IPS-20b (cell line): ENCODE data around the gene INSIG2.
"Not testable (repeated sequence)": the region's sequence is repeated elsewhere in the genome, so short reads cannot be mapped to it uniquely, and the experiment has no call there.

ENCODE experiments used
- H3K27ac ChIP-seq: one replicate; pipeline ENCODE4 v1.5.1; 2013; ENCODE audit warnings: low read length
- H3K27me3 ChIP-seq: 2 replicates; pipeline ENCODE4 v1.6.1; 2013; ENCODE audit warnings: mild to moderate bottlenecking, low read length, inconsistent platforms; ENCODE audit not compliant: insufficient read depth
- H3K36me3 ChIP-seq: 2 replicates; pipeline ENCODE4 v1.6.1; 2013; ENCODE audit warnings: low read depth, mild to moderate bottlenecking, inconsistent platforms, low read length, moderate library complexity; ENCODE audit not compliant: insufficient read depth
- H3K4me1 ChIP-seq: 2 replicates; pipeline ENCODE4 v1.6.1; 2013; ENCODE audit warnings: mild to moderate bottlenecking, control low read depth, inconsistent platforms, low read length, moderate library complexity; ENCODE audit not compliant: insufficient read depth
- H3K4me3 ChIP-seq: 2 replicates; pipeline ENCODE4 v1.5.1; 2013; ENCODE audit warnings: mild to moderate bottlenecking, low read length, inconsistent platforms
- H3K9ac ChIP-seq: 2 replicates; pipeline ENCODE4 v1.6.1; 2013; ENCODE audit warnings: low read depth, mild to moderate bottlenecking, inconsistent platforms, low read length, moderate library complexity
- H3K9me3 ChIP-seq: 2 replicates; pipeline ENCODE4 v1.6.1; 2013; ENCODE audit warnings: mild to moderate bottlenecking, low read depth, low read length, inconsistent platforms; ENCODE audit not compliant: insufficient read depth

Gene INSIG2

DNA sequence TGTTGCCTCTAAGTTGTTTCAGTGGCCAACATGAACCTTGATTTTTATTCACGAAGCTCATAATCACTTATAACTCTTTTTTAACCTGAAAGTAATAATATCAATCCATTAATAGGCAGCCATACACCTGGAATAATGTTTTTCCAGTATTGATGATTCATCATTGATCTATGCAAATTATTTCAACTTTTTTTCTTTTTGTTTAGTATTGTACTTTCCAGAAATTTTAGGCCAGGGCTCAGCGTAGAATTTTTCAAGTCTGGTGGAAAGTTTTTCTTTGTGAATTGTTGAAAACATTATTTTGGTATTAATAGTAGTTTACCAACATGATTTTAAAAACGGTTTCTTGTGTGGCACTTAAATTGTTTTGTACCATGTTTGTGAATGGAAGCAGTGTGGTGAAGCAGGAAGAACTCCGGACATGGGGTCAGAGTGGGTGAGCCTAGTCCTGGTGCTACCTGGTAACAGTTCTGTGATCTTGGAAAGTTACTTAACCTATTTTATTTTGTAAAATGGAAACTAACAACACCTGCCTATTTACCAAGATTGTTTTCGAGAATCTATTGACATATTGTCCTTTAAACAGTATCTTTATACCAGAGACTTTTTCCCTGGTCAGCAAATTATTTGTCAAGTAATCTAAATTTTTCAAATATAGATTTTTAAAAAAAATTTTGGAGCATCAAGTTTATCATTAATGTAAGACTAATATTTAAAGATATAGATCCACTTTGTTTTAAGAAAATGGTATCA lies 2.3 kb downstream of the INSIG2 start:
- no peaks in the 10 kb centered on the region for H3K27me3 ChIP-seq
- H3K9me3 ChIP-seq = no peaks in the 10 kb centered on the region
- H3K36me3 ChIP-seq = no peaks in the 10 kb centered on the region
- peaks cover 12% of the 10 kb centered on the region for H3K4me1 ChIP-seq
- H3K4me3 ChIP-seq = peak overlapping the region; percentile 85; the same call in 1 of the 2 replicates
- no peak overlapping the region; the same call in 1 of the 2 replicates for H3K9ac ChIP-seq
- H3K27ac ChIP-seq = no peak overlapping the region

GRCh38 chr2:118091140-118091478 lies 2.8 kb downstream of the INSIG2 start:
- Histone ChIP-seq H3K9me3 (no peaks in the 10 kb centered on the region), H3K27me3 (no peaks in the 10 kb centered on the region), H3K9ac (no peak overlapping the region), H3K27ac (no peak overlapping the region), H3K4me1 (peaks cover 13% of the 10 kb centered on the region), H3K36me3 (no peaks in the 10 kb centered on the region), H3K4me3 (no peak overlapping the region)

- no peaks in the 10 kb centered on the region for H3K9me3 ChIP-seq
- H3K27me3 ChIP-seq = no peaks in the 10 kb centered on the region
- no peak overlapping the region for H3K9ac ChIP-seq
- no peak overlapping the region for H3K4me3 ChIP-seq
- peaks cover 13% of the 10 kb centered on the region for H3K4me1 ChIP-seq
- H3K36me3 ChIP-seq = no peaks in the 10 kb centered on the region
- H3K27ac ChIP-seq = no peak overlapping the region
Observed at GRCh38 chr2:118091631-118092030, 3.4 kb downstream of the INSIG2 start.

- H3K9me3 ChIP-seq, H3K36me3 ChIP-seq, H3K4me3 ChIP-seq, H3K27me3 ChIP-seq, H3K27ac ChIP-seq, H3K9ac ChIP-seq: not testable (repeated sequence)
- peaks cover 13% of the 10 kb centered on the region for H3K4me1 ChIP-seq
Observed at GRCh38 chr2:118094102-118094501, 5.8 kb downstream of the INSIG2 start.

DNA sequence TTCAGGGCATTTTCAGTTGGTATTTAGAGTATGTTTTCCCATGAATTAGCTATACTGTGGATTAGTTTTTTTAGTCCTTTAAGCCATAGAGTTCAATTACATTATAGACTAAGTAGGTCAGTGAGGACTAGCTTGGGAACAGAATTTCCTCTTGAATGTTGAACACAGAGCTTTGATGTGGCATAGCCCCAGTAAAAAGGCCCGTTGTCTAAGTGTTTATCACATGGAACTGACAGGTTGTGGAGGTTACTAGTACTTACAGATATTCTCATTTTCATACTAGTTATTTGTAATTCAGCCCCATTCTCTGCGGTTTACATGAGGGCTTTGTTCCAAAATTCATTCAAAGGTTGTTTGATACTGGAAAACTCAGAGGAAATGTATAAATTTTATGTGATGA lies 6.2 kb downstream of the INSIG2 start:
- Histone ChIP-seq H3K9ac (no peak overlapping the region), H3K27ac (no peak overlapping the region)

DNA sequence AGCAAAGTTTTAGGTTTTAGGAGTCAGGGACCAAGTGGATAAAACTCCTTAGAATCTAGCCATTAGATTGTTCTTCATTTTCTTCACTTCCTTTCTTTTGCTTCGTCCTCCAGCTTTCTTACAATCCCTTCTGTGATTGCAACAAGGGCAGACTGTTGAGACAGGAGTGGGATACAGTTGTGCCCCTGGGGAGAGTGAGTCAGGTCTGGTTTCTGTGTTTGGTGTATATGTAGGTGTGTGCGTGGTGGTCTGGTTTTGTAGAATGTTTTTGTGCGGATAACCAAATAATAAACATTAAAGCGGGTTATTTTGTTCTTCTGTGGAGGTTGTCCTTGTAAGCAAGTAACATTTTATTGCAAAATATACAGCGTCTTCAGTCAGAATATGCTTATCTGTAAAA lies 7.3 kb downstream of the INSIG2 start:
- H3K9ac ChIP-seq = no peak overlapping the region
- no peaks in the 10 kb centered on the region for H3K27me3 ChIP-seq
- no peaks in the 10 kb centered on the region for H3K36me3 ChIP-seq
- no peak overlapping the region for H3K4me3 ChIP-seq
- no peak overlapping the region for H3K27ac ChIP-seq
- H3K9me3 ChIP-seq = no peaks in the 10 kb centered on the region
- H3K4me1 ChIP-seq = peaks cover 6% of the 10 kb centered on the region; the same call in 1 of the 2 replicates

More for the DNA sequence above, 6.2 kb downstream of the INSIG2 start:
- Histone ChIP-seq H3K9me3 (no peaks in the 10 kb centered on the region), H3K4me3 (no peak overlapping the region), H3K36me3 (no peaks in the 10 kb centered on the region), H3K4me1 (peaks cover 12% of the 10 kb centered on the region), H3K27me3 (no peaks in the 10 kb centered on the region)

- Histone ChIP-seq H3K4me3 (no peak overlapping the region), H3K9ac (no peak overlapping the region), H3K27ac (no peak overlapping the region), H3K36me3 (no peaks in the 10 kb centered on the region), H3K9me3 (no peaks in the 10 kb centered on the region), H3K4me1 (peaks cover 6% of the 10 kb centered on the region; the same call in 1 of the 2 replicates), H3K27me3 (no peaks in the 10 kb centered on the region)
Observed at GRCh38 chr2:118097657-118098056, 9.4 kb downstream of the INSIG2 start.

DNA sequence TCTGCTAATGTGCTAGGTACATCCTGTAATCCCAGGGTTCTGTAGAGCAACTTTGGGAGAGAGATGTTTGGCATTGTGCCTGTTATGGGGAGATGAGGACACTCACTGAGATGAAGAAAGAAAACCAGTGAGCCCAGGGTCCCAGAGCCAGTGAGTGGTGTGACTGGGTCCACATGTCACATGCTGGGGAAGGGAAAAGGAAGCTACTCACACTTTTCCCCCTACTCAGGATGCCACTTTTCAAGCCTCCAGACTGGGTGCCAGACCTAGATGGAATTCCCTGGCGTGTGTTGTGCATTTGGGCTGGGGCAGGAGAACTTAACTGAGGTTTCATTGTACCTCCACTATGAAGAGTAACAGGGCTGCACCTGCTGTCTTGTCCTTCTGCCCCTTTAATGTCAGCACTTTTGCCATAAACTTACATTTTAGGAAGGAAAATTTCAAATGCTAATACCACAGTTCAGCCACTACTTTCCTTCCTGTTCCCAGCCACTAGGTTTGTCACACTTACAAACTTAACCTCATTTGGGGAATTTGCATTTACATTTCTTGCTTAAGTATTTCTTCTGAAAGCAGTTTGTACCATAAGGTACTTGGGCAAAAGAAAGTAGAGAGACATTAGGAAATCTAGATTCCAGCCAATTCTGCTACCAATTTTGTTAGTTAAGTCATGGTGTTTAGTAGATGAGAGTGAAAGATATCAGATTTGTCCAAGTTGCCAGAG lies 10.2 kb downstream of the INSIG2 start:
- peaks cover 5% of the 10 kb centered on the region for H3K36me3 ChIP-seq
- H3K4me3 ChIP-seq = no peak overlapping the region
- no peak overlapping the region for H3K9ac ChIP-seq
- no peak overlapping the region for H3K27ac ChIP-seq
- H3K27me3 ChIP-seq = no peaks in the 10 kb centered on the region
- H3K4me1 ChIP-seq = peaks cover 6% of the 10 kb centered on the region; the same call in 1 of the 2 replicates
- H3K9me3 ChIP-seq = no peaks in the 10 kb centered on the region

- no peaks in the 10 kb centered on the region for H3K27me3 ChIP-seq
- H3K9me3 ChIP-seq = no peaks in the 10 kb centered on the region
- H3K4me3 ChIP-seq = no peak overlapping the region
- no peak overlapping the region for H3K27ac ChIP-seq
- no peaks in the 10 kb centered on the region for H3K4me1 ChIP-seq
- peaks cover 22% of the 10 kb centered on the region for H3K36me3 ChIP-seq
- H3K9ac ChIP-seq = no peak overlapping the region
Observed at GRCh38 chr2:118102433-118103082, 14.3 kb downstream of the INSIG2 start.

DNA sequence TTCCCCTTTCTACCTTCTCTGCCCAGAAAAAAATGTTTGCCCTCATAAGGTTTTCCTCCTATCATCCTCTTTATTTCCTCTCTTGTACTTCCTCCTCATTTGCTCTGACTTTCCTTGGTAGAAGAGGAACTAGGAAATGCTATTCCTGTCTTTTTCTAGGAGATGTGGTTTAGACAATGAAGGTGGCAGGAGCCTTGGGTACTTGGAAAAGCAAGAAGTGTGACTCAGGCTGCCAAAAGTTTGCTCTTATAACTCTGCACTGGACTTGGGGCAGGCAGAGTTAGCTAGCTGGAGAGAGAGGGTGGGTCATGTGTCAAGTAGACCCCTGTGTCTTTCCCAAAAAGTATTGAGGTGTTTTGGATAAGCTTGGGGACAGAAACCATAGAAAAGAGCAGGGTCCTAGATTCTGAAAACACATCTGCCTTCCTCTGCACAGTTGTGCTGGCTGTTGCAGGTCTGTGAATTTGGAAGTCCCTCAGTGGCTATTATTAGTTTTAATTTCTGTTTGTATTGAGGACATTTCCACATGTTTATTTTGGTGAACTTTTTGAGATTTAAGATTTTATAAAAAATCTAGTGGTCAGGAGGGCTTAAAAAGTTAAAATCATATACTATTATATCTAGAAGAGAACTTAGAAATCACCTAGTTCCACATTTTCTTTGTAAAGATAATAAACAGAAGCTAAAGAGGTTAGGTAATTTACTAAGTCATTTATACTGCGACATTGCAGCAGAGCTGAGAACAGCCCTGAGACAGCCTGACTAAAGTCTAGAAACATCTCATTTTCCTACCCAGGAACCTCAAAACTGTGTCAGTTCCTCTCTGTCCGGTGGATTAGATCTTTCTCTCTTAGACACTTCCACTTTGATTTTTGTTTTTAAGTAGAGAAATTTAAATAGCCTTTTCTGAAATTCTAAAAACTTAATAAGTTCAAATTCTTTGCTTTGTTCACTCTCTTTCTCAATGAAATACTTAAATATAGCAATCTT lies 16.0 kb downstream of the INSIG2 start:
- H3K9me3 ChIP-seq = no peaks in the 10 kb centered on the region
- no peak overlapping the region for H3K9ac ChIP-seq
- H3K36me3 ChIP-seq = peaks cover 30% of the 10 kb centered on the region
- no peak overlapping the region for H3K4me3 ChIP-seq
- no peak overlapping the region for H3K27ac ChIP-seq
- no peaks in the 10 kb centered on the region for H3K27me3 ChIP-seq
- no peaks in the 10 kb centered on the region for H3K4me1 ChIP-seq

DNA sequence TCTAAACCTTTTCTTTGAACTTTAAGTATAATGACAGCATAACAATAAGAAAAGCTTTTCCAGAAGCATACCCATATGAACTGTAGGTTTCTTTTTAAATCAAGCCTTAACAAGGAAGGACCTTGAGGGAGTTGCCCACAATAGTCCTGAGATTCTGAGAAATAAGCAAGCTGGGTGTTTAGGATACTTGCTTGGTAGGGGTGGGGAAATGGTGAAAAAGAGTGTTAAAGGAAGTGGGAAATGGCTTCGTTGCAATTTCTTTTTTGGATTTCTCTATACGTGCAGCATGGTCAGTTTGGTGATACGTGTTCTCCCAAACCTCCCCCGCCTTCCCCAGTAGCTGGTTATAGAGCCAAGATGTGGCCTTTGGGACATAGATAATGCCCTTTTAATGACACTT lies 17.2 kb downstream of the INSIG2 start:
- H3K4me3 ChIP-seq = no peak overlapping the region
- H3K36me3 ChIP-seq = peaks cover 30% of the 10 kb centered on the region
- no peak overlapping the region for H3K9ac ChIP-seq
- no peaks in the 10 kb centered on the region for H3K27me3 ChIP-seq
- no peaks in the 10 kb centered on the region for H3K4me1 ChIP-seq
- no peaks in the 10 kb centered on the region for H3K9me3 ChIP-seq
- H3K27ac ChIP-seq = no peak overlapping the region
